ENCODE results near the gene ALG6.
"Not testable (repeated sequence)": the region's sequence is repeated elsewhere in the genome, so short reads cannot be mapped to it uniquely, and the experiment has no call there.

The ALG6 gene

DNA sequence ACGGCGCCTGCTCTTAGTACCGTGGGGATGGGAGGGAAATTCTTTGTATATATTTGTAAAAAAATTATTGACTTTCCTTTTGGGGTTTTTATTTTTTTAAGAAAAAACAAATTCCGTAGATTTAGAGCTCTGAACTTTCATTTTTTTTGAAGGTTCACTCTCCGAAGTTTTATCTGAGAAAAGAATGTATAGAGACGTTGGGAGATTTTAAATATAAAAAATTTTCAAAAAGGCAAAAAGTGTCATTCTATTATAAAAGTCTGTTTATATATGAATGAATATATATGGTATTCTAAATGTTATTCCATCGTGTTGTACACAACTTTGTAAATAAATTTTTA lies 42.7 kb upstream of the ALG6 start:
- no peak for TF ChIP-seq POLR2A (IDR thresholded peaks at IDR 0.05; ENCODE audit: low read depth, low read length)
- no peak for DNase-seq (ENCODE audit: insufficient read length, low spot score)
- no peak for FAIRE-seq

- FAIRE-seq (no peak), DNase-seq (ENCODE audit: insufficient read length, low spot score) (no peak)
- no peak for TF ChIP-seq POLR2A (IDR thresholded peaks at IDR 0.05; ENCODE audit: low read depth, low read length)
These were observed 42.0 kb upstream of the ALG6 start for GRCh38 chr1:63325279-63325985.

- DNase-seq (ENCODE audit: insufficient read length, low spot score) (no peak), FAIRE-seq (no peak)
- no peak for TF ChIP-seq POLR2A (IDR thresholded peaks at IDR 0.05; ENCODE audit: low read depth, low read length)
These were observed 41.3 kb upstream of the ALG6 start for GRCh38 chr1:63326106-63326472.

- DNase-seq (ENCODE audit: insufficient read length, low spot score) (no peak), FAIRE-seq (no peak)
- TF ChIP-seq POLR2A (IDR thresholded peaks at IDR 0.05; ENCODE audit: low read depth, low read length) = no peak
These were observed 40.7 kb upstream of the ALG6 start for GRCh38 chr1:63326473-63327380.

DNA sequence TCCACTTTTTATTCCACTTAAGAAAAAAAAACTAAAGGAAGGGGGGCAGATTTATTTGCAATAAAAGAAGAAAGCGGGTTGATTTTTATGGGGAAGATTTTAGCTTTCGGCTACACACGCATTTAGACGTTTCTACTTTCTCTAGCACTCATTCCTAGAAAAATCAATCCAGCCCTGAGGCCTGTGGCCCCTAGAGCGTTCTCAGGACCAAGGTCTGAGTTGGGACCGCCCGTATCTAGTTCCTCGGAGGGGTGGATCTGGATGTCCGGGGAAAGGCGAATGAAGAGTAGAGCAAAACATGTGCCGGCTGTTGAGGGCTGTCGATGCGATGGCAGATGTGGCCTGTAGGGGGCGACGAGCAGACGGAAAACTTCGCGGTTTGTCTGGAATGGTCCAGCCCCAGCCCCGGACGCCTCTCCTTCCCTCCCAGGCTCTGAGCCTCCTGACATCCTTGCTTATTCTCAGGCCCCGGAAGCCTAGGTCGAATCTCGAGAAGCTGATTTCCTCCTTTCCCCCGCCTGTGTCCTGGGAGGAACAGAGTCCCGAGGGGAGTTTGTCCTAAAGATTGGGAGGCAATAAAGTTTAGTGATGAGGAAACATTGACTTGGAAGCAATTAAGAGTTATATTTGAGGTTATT lies 39.9 kb upstream of the ALG6 start:
- no peak for TF ChIP-seq POLR2A (IDR thresholded peaks at IDR 0.05; ENCODE audit: low read depth, low read length)
- FAIRE-seq = peak; percentile 95

DNA sequence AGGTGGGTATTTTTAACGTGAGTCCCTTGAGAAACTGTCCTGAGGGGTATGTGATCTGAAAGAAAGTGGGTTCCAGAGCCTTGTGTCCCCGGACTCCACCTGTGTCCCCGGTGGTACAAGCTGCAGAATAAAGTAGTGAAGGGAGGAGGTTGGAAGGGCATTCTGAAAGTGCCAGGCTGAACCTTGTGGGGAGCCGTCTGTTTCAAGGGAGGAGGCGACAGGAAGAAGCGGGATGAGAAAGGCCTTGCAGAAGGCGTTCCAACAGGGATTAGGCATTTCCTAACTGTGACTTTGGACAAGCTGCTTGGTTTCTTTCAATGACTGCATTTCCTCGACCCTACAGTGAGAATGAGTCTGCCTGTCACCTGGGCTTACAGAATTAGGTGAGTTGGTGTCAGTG lies 39.3 kb upstream of the ALG6 start:
- TF ChIP-seq POLR2A (IDR thresholded peaks at IDR 0.05; ENCODE audit: low read depth, low read length) = no peak
- no peak for DNase-seq (ENCODE audit: insufficient read length, low spot score)
- FAIRE-seq = no peak

More for the DNA sequence above, 39.9 kb upstream of the ALG6 start:
- peak; percentile 86 for DNase-seq (ENCODE audit: insufficient read length, low spot score)

GRCh38 chr1:63328781-63329180 lies 38.6 kb upstream of the ALG6 start:
- no peak for FAIRE-seq
- TF ChIP-seq POLR2A (IDR thresholded peaks at IDR 0.05; ENCODE audit: low read depth, low read length) = no peak

DNA sequence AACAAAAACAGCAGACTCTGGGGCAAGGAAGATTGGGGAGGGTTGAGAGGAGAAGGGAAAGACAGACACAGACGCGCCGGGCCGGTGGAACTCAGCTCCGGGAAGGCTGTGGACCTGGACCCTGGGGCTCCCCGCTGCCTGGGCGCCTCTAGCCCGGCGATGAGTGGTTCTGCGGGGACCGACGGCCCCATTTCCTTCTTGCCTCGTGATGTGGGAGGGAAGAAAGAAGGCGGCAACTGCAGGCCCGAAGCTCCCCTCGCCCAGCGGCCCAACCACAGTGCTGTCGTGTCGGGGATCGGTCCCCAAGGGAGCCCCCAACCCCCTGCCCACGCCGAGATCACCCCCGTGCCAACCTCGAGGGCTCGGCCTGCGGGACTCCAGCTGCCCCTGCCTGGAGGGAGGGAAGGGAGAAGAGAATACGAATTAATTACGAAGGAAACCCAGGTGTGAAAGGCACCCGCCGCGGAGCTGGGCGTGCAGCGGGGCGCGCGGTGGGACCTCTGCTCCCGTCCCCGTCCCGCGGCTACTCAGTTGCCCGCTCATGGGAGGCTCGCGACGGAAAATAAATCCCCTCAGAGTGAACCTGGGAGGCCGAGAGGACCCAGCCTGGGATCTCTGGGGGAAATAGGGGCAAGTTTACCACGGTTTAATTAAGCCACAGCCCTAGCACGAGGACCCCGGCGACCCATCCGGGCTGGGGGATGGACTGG lies 37.7 kb upstream of the ALG6 start:
- FAIRE-seq = no peak
- DNase-seq (ENCODE audit: insufficient read length, low spot score) = no peak
- TF ChIP-seq POLR2A (IDR thresholded peaks at IDR 0.05; ENCODE audit: low read depth, low read length) = no peak

More at GRCh38 chr1:63328781-63329180, 38.6 kb upstream of the ALG6 start:
- no peak for DNase-seq (ENCODE audit: insufficient read length, low spot score)

GRCh38 chr1:63330331-63330916 lies 37.0 kb upstream of the ALG6 start:
- no peak for TF ChIP-seq POLR2A (IDR thresholded peaks at IDR 0.05; ENCODE audit: low read depth, low read length)
- no peak for DNase-seq (ENCODE audit: insufficient read length, low spot score)
- no peak for FAIRE-seq

GRCh38 chr1:63342402-63342801 lies 25.0 kb upstream of the ALG6 start:
- DNase-seq (ENCODE audit: insufficient read length, low spot score) (no peak), FAIRE-seq (no peak)
- no peak for TF ChIP-seq POLR2A (IDR thresholded peaks at IDR 0.05; ENCODE audit: low read depth, low read length)

- FAIRE-seq (no peak), DNase-seq (ENCODE audit: insufficient read length, low spot score) (no peak)
- no peak for TF ChIP-seq POLR2A (IDR thresholded peaks at IDR 0.05; ENCODE audit: low read depth, low read length)
These were observed 23.5 kb upstream of the ALG6 start for GRCh38 chr1:63343922-63344321.

DNA sequence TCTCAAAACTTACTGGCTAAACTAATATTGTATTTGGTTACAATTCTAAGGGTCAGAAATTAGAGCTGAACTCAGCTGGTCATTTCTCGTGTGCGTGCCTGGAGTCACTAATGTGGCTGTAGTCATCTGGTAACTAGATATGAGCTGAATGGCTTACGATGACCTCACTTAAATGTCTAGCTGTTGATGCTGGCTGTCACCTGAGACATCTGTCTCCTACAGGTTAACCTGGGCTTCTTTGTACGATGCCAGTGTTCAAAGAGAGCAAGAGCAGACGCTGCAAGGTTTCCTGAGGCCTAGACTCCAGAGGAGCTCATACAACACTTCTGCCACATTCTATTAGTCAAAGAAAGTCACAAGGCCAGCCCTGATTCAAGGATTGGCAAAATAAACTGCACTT lies 17.1 kb upstream of the ALG6 start:
- FAIRE-seq (no peak), DNase-seq (ENCODE audit: insufficient read length, low spot score) (no peak)
- TF ChIP-seq POLR2A (IDR thresholded peaks at IDR 0.05; ENCODE audit: low read depth, low read length) = no peak

- no peak for TF ChIP-seq POLR2A (IDR thresholded peaks at IDR 0.05; ENCODE audit: low read depth, low read length)
- DNase-seq (ENCODE audit: insufficient read length, low spot score) (no peak), FAIRE-seq (no peak)
These were observed 14.7 kb upstream of the ALG6 start for GRCh38 chr1:63352736-63353135.

DNA sequence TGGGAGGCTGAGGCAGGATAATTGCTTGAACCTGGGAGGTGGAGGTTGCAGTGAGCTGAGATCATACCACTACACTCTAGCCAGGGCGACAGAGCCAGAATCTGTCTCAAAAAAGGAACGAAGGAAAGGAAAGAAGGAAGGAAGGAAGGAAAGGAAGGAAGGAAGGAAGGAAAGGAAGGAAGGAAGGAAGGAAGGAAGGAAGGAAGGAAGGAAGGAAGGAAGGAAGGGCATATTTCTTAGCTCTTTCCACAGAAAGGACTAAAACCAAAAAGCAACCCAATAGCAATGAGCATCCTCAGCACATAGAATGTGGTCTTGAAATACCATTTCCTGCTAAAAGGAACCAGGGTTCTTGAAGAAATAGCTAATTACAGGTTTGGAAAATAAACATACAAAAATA lies 11.2 kb upstream of the ALG6 start:
- DNase-seq (ENCODE audit: insufficient read length, low spot score); FAIRE-seq: not testable (repeated sequence)

All from H54 (cell line).